NCI-H2029 (cell line): ENCODE data around the gene ZBTB7C.

Experiments
- DNase-seq: peaks from one replicate; lab custom pipeline; 2025; lab: John Stamatoyannopoulos, UW

ZBTB7C gene

DNA sequence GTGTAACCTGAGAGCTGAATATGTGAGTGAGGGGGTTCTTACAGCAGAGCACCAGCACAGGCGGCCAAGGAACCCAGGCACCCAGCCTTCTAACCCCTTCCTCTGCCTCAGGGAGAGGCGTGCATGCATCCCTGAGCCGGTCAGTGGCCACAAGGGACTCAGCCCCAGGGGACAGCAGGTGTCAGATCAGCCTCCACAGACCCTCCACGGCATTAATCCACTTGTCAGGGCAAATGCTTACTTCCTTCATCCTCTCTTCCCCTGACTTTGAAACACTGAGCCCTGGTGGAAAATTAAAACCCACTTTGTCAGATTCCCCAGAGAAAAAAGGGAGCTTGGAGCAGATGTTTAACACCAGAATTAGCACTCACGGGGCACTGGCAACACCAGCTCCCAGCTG is 418.2 kb downstream of the ZBTB7C start:
- no peak for DNase-seq

DNA sequence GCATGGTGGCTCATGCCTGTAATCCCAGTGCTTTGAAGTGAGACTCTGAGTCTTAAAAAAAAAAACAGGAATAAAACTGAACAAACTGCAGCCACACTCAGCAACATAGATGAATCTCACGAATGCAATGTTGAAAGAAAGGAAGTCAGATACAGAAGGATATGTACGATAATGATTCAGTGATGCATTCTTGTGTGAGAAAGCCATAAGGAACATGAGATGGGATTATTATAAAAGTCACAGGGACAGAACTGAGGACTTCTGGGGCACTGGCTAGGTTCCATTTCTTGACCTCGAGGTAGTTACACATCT is 421.8 kb downstream of the ZBTB7C start:
- DNase-seq, result no peak

DNA sequence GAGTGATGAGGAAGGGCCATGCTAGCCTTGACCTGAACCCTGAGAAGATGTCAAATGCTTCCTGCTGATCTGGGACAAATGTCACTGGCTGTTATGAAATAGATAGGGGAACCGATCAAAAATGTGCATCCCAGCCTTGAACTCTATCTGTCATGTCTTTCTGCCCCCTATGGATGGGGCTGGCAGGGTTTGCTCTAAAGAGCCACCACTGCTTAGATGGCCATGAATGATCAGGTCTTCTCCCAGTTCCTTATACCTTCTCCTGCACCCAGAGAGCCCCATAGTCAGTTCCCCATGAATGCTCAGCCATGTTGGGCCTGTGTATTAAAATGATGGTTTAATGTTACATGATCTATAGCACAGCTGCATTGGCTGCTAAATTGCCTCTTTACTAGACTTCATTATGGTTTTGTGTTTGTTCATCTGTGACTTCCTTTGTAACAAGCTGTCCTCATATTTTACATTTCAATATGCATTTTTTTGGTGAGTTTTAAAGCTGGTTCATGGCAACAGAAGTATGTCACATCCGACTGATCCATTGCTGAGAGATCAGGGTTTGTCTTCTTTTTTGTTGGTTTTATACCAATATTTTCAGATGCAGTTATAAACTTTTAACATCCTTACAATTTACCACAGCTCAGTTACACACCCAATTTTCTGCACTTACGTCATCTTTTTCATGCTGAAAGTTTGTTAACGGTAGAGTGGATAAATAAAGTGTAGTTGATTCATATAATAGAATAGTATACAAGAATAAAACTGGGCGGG is 422.4 kb downstream of the ZBTB7C start:
- DNase-seq, result no peak

DNA sequence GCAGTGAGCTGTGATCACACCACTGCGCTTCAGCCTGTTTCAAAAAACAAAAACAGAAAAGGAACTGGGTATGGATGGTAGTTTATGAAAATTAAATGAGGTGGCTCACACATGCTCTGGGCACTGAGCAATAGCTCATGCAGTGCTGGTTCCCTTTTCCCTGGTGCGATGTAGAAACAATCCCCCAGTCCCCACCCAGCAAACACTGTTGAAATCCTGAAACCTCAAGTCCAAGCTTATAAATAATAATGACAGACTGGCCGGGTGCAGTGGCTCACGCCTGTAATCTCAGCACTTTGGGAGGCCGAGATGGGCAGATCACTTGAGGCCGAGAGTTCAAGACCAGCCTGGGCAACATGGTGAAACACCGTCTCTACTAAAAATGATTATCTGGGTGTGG is 423.3 kb downstream of the ZBTB7C start:
- no peak for DNase-seq

DNA sequence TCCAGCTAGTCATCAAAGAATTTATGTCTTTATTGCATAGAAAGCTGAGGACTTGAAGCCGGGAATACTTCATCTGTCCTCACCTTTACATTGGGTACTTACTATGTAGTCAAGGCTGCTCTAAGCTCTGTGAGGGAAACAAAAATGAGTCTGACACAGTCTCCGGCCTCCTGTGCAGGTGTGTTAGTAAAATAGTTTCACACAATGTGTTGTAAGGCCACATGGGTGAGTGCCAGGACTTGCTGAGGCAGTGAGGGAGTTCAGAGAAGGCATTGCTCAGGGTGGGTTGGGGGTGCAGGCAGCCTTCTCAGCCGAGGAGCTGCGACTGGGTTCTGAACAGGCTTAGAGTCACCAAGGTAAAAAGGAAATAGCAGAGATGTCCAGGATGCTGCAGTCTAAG is 424.2 kb downstream of the ZBTB7C start:
- DNase-seq, result no peak

DNA sequence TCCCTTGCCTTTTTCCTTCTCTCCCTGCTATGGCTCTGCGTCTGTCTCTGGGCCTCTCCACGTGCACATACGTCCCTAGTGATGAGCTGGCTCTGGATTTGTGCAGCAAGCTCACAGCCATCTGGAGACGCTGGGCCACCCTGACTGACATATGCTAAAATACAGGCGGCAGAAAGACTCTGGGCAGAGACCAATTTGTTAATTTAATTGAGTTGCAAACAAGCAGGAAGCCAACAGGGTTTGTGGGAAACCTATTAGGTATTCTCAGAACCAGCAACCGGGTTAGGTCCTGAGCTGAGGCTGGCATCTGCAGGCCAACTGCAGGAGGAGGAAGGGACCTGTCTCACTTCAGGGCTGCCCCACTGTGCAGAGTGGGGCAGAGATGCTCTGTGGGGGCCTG is 425.2 kb downstream of the ZBTB7C start:
- DNase-seq, result no peak

DNA sequence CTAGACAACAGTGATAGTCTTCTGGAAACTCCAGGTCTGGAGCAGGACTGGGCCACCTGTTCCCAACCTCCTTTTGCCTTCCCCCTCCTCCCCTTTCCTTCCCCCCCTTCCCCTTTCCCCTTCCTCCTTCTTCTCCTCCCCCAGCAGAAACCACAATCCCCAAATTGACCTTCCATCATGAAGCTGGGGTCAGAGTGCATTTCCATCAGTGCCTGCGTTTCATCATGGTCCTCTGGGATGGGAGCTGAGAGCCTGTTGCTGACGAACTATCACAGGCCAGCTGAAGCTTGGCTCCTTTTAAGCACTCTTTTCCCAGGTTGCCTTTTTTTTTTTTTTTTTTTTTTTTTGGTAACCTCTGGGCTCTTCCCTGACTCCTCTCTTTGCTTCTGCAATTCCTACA is 426.1 kb downstream of the ZBTB7C start:
- DNase-seq, result no peak

DNA sequence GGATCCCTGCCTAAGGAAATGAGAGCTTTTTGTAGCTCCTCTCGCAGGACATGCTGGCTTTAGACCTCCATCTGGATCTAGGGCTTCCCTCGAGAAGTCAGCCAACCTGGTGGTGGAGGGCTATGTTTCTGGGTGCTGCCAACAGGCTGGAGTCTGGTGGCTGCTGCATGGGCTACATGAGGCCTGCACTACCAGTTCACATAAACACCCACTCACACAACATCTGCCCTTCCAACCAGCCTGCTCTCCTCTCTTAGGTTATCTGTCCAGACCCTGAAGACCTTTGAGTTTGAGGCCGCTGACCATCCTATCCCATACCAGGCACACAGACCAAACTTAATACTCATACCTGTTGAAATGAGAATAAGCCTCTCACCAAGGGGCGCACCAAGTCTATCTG is 427.4 kb downstream of the ZBTB7C start:
- DNase-seq, result no peak

DNA sequence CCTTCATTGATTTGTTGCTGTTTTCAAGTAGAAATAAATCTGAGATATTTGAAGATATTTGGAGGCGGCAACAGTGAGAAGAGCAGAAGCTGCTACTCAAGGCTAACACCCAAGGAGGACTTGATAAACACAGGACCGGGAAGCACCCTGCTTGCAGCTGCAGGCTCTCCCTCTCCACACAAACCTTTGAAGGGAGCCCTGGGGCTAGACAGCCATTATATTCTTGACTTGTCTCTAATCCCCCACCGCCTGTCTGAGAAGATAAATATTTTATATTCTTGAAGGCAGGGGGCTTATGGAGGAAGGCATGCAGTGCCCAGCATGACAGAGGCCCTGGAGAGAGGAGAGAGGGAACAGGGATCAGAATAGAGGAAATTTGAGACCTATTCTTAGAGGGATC is 427.9 kb downstream of the ZBTB7C start:
- no peak for DNase-seq

DNA sequence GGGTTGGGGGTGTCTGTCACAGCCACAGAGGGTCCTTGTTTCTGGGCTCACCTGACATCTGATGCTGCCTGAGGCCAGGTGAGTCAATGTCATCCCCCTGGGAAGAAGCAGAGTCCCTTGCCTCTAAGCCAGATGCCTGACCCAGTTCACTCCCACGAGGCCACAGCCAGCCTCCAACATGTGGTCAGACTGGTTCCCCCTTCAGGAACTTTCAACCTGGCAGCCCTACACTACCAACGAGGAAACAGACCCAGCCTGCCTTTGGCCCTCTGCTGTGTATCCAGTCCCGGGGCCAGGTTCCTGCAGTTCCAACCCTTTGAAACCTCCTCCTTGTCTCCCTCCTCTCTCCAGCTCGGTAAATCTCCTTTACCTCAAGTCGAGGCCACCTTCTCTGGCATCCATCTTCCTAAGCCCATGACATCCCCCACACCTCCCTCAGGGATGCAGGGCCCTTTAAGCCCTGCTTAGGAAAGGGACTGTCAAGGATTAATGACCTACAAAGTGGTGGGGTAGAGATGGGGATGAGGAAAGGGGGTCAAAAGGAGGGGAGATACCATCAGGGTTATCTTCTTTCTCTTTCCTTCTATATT is 429.5 kb downstream of the ZBTB7C start:
- no peak for DNase-seq

DNA sequence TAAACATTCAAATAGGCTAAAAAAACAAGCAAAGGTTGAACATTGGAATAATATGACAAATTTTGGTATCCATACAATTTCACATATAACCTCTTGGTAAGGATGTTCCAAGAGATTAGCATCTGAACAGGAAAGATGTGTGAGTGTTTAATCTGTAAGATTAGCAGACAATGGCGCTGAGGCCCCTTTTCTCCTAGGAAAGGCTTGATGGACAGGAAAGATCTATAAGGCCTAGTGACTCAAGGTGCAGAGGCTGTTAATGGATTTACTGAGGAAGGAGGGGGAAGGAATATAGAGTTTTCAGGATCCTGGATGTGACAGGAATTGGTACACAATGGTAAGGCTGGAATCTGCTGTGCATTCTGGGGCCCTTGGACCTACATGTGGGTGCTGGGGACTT is 430.6 kb downstream of the ZBTB7C start:
- DNase-seq, result no peak

DNA sequence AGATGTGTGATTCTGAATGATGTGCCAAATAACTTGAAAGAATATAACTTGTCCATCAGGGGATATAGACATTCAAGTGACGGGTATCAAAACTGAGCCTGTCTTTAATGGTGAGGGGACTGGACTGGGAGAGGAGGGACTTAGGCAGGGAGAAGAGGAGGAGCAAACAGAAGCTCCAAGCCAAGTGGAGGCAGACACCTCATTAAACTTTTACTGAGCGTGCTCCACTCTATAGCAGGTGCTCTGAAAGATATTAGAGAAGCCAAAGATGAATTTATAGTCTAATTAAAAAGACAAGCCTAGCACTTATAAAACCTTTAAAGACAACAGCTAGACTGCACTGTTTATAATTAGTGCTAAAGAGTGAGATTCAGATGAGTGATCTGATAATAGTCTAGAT is 431.0 kb downstream of the ZBTB7C start:
- DNase-seq, result no peak
